ENCODE measurements around the gene RERE.

RERE gene

DNA sequence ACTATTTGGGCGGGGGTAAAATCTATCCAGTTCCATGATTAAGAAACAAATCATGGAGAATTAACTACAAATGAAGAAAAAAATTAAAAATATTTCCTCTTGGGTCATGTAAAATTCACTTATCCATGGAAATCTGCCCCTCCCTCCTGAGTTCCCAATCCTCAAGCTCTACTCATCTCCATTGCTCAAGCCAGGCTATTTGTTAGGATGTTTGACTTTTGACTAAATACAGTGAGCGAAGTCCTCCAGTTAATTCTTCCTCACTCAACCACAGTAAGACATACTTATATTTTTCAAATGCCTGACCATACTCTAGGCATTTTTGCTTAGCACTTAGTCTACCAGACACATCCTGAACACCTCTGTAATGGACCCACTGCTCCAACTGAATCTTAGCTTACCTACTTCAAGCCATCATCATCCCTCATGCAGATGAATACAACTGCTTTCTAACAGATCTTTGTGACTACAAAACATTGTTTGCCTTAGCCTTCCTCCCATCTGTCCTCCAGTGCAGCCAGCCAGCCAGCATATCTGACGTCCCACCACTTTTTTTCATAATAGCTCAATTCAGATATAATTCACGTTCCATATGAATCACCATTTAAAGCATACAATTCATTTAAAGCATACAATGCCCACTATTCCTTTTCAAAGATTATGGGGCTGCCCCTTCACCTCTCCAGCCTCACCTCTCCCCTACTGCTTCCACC lies 154.2 kb downstream of the RERE start:
- DNase-seq: no peak

DNA sequence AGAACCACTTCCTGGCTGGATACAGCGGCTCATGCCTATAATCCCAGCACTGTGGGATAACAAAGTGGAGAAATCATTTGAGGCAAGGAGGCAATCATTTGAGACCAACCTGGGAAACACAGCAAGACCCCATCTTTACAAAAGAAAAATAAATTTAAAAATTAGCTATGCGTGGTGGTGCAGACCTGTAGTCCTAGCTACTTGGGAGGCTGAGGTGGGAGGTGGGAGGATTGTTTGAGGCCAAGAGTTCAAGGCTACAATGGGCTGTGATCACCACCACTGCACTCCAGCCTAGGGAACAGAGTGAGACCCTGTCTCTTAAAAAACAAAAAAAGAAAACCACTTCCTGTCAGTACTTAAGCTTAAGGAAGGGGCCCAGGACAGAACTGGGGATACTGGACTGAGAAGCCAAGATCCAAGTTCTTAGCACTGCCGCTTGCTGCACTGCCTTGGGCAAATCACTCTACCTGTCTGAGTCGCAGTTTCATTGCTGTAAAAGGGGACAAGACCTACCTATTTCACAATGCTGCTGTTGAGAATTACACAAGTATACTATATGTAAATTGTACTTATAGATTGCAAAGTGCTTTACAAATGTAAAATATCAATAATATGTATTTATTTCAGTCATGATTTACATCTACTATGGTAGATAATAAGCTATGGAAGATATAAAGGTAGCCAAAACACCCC lies 154.9 kb downstream of the RERE start:
- DNase-seq: no peak

DNA sequence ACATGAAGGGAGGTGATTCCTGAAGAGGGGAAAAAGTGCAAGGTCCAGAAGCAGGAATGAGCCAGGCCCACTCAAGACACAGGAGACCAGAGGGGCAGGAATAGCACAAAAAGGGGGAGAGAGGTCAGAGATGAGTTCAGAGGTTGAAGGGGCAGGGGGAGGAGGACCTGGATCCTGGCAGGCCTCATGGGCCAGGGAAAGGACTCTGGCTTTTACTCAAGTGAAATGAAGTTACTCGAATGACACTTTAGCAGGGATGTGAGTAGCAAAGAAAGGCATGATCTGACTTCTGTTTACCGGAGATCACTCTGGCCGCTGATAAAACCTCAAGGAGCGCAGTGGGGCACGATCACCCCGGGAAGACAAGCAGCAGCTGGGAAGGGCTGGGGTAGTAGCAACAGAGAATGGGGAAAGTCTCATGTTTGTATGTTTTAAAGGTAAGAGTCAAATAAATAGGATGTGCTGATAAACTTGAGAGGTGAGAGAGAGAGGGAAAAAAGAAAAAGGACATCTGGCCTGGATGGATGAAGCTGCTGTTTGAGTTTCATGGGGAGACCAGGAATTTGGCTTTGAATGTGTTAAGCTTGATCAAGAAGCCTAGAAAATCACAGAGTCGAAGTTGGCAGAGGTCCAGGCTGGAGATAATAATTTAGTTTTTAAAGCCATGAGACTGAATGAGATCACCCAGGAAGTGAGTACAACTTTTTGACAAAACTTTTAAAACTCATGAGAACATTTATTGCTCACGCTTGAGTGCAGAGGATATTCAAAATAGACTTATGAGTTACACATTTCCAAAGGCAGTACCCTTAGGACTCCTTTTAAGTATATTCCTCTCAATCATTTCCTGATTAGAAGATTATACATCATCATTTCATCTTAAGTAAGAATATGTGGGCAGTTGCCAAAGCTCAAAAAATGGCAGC lies 156.0 kb downstream of the RERE start:
- DNase-seq: no peak

DNA sequence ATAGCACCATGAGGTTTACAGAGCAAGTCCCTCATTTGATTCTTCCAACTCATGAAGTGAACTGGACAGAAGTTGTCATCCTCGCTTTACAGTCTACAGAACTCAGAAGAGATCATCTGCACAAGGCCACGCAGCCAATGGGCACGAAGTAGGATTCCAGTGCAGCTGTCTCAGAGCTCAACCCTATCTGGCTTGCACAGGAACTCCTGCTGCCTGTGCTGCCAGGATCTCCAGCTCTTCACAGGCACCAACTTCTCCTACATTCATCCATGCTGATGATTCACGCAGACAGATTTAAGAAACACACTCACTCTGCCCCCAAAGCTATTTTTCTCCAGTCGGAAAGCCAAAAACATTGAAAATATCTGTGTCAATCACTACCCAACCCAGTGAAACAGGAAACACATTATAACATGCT lies 157.0 kb downstream of the RERE start:
- DNase-seq: no peak

DNA sequence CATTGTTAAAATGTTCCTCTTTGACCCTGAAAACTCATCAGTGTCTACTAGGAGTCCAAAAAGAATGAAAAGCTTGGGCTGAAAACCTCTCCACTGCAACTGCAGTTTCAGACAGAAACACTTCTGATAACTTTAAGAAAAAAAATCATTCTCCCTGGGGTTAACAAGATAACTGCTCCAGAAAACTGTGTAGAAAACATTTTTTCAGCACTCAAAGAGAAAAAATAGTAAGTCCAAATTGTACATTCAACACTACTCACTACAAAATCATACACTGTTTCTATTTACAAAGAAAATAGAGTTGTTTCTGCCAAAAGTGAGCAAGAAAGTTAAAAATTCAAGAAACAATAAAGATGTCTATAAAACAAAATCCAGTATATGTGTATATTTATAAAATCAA lies 157.8 kb downstream of the RERE start:
- no peak for DNase-seq

DNA sequence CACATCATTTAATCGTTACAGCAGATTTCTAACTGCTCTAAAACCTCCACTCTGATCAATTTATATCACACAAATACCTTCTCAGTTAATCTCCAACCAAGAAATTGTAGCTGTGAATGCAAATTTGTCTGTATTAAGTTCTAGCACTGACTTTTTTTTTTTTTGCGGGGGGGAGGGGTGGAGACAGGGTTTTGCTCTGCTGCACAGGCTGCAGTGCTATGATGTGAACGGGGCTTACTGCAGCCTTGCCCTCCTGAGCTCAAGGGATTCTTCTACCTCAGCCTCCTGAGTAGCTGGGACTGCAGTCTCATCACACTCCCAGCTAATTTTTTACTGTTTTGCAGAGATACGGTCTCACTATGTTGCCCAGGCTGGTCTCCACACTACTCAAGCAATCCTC lies 163.6 kb downstream of the RERE start:
- DNase-seq: no peak

DNA sequence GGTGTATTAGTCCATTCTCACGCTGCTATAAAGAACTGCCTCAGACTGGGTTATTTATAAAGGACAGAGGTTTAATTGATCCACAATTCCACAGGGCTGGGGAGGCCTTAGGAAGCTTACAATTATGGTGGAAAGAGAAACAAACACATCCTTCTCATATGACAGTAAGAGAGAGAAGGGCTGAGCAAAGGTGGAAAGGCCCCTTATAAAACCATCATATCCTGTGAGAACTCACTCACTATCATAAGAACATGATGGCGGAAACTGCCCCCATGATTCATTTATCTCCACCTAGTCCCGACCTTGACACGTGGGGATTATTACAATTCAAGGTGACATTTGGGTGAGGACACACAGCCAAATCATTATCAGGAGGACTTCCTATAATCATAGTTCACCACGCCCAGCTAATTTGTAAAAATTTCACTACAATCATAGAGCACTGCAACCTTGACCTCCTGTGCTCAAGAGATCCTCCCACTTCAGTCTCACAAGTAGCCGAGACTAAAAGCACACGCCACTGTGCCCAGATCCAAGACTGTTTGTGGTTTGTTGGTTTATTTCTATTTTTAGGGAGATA lies 164.9 kb downstream of the RERE start:
- DNase-seq: no peak

DNA sequence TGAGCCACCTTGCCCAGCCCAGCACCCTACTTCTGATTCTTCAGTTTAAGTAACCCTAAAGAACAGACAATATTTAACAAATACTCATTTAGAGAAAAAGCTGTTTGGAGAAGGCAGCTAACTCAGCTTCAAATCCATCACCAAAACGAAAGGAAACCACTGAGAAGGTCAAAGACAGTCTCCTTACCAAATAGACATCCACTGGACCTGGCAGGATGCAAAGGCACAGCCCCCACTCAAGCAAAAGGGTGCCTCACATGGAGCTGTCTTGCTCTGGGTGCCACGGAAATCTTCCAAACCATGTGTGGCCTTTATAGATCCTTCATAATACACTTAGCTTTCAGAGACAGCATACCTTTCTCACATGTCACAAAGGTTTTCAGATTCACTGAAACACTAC lies 165.5 kb downstream of the RERE start:
- DNase-seq: no peak

DNA sequence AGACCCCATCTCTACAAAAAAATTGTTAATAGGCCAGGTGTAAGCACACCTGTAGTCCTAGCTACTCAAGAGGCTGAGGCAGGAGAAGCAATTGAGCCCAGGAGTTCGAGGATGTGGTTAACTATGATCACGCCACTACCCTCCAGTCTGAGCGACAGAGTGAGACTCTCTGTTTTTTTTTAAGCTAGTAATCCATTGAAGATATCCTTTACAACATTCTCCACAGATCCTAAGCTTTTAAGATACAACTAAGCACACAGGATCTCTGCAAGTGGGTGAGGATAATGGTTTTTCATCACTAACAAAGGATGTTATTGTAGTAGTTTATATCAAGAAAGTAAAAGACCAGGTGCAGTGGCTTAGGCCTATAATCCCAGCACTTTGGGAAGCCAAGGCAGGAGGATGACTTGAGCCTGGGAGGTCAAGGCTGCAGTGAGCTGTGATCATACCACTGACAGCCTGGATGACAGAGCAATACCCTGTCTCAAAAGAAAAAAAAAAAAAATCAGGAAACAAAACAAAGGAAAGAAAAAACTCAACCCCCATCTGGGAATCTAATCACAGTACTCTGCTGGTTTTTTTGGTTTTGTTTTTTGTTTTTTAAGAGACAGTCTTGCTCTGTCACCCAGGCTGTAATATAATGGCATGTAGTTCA lies 166.1 kb downstream of the RERE start:
- no peak for DNase-seq

DNA sequence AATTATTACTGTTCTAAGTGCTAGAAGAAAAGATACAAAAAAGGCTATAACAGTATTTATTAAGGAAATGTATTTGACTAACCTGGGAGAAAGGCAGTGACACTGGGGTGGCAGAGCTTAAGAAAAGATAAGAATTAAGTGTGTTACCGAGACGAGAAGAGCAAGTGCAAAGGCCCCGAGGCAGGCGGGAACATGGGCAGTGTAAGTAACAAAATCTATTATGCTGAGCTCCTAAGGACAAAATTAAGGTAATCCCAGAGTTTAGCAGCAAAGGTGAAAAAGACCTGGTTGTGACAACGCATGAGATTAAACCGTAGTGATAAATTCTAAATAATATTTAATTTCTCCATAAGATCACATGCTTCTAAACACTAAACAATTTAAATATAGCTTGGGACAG lies 167.6 kb downstream of the RERE start:
- DNase-seq: no peak

DNA sequence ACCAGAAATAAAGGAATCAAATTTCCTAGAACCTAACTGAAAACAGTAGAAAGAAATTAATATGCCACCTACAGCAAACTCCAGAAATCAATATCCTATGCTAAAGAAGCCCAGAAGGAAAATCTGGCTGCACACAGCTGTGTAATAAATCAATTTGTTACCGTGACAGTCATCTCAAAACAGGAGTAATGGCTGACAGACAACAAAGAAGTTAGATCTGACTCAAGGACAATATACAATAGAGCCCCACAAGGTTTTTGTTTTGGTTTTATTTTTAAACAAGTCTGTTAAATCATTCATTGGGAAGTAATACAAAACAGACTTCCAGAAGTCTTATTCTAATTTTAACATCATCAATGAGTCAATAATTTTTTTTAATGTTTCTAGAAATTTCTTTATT lies 168.4 kb downstream of the RERE start:
- DNase-seq: no peak

DNA sequence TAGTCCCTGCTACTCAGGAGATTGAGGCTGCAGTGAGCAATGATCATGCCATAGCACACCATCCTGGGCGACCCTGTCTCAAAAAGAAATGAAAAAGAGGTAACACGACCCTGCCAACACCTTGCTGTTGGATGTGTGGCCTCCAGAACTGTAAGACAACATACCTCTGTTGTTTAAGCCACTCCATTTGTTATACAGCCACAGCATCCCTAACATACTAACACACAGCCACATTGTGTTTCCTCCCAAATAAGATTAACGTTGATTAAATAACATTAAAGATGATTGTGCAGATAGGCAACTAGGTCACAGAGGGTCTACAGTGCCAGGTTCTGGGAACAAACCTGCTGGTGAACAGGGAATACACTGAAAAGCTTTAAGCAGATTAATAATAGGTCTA lies 170.4 kb downstream of the RERE start:
- DNase-seq: no peak

DNA sequence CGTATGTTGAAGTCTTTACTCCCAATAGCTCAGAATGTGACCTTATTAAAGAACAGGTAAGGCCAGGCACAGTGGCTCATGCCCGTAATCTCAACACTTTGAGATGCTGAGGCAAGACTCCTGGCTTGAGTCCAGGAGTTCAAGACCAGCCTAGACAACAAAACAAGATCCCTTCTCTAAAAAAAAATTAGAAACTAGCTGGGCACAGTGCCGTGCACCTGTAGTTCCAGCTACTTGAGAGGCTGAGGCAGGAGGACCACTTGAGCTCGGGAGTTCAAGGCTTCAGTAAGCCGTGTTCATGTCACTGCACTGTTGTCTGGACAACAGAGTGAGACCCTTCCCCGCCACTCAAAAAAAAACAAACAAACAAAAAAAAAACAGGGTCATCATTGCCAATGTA lies 171.3 kb downstream of the RERE start:
- DNase-seq: no peak

DNA sequence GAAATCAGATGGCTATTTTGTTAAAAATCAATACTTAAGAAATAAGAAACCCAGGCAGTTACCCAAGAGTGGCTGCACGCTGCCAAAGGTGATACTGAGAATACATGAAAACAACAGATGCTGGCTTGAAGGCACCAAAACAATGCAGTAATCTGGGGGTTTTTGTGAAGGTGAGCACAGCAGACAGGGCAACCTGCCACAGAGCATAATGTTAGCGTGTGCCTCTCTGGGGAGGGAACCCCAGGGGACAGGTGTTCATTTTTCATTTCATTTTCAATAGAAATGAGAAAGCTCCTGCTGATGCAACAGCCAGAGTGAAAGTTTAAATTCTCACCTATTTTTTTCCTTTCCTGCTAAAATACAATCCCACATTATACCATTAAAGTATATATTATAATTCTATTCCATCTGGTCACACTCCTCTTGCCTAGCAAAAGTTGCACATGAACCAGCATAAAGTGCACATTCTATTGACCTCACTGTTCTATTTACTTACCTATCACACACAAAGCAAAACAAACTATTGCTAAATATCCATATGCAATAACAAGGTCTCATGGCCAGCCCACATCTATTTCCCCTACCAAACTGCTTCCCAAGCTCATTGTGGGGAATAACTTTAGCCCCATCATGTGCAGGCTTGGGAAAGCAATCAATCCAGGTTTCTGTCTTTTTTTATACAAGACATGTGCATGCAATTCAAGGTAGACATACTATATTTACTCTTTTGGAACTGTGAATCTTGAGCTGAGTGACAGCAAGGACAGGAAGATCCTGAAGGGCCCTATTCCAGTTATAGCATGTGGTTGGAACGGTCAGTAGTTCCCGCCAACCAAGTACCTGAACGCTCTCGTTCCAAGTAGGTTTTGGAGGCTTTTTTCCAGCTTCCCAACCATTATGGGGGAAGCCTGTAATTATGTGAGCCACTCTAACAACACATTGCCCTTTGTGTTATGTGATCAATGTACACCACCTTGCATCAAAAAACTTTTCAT lies 173.6 kb downstream of the RERE start:
- DNase-seq: peak; percentile 24

DNA sequence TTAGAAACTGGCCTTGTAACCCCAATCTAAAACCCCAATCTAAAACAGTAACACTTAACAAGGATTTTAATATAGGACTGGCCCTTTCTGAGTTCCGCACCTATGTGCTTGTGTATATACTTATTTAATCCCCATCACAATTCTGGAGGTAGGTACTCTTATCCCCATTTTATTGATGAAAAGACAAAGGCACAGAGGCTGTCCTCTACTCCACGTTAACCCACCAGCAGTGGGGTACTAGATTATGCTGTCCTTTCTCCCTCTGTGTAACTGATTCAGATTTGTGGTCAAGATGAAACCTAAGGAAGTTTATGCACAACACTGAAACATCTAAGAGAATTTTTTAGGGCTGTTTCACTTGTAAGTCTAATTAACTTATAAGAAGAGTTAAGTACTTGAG lies 175.3 kb downstream of the RERE start:
- DNase-seq: no peak

DNA sequence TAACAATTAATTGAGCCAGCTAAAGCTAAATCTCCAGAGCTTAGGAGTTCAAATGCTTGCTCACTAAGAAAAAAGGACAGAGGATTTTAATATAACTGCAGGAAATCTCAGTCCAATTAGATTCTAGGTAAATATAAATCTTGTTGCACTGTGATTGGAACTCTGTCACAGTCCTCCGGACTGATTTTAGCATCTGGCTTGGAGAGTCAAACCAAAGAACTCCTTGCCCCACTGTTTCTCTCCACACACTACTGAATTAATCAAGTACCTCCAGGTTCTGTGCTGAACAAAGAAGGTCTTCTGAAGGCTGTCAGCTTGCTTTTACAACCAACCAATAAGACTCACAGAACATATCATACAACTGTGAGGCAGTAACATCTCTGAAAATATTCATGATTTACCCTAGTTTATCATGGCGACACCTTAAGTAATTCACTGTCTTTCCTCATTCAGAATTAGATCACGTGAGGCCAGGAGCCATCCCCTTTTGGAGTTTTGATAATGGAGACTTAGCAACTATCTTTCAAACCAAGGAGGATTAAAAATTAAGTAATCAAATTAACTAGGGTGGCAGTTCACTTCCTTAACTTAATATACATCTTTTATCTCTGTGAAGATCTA lies 176.0 kb downstream of the RERE start:
- DNase-seq: no peak

DNA sequence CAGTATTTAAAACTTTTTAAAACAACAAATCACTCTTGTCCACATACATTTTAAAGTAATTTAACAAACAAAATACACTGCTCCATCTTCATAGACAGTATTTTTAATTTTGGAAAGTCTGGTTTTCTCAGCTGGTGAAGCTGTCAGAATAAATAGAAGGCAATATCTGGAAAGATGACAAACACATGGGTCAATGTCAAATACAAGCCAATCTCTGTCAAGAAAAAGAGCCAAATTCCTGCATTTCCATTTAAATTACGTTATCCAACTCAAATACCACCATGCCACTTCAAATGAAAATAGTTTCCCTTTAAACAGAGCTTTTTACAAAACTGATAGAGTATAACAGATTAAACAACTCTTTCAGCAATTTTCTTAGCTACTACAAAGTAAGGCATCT lies 176.5 kb downstream of the RERE start:
- DNase-seq: no peak

DNA sequence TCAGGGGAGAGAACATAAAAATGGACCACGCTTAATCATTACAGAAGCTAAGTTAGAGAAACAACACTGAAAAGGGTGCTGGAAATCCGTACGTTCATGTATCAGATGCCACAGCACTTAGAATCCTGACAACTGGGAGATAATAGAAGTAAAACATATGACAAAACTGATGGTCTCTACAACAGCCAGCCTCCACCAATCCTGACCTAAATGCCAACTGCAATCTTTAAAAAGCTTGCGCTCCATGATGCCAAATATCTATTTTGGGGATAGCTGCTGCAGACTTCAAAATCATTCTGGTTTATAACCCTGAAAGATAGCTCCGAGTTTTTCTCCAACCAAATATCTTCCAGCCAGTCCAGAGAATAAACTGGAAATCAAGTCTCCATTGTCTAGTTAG lies 178.3 kb downstream of the RERE start:
- no peak for DNase-seq

DNA sequence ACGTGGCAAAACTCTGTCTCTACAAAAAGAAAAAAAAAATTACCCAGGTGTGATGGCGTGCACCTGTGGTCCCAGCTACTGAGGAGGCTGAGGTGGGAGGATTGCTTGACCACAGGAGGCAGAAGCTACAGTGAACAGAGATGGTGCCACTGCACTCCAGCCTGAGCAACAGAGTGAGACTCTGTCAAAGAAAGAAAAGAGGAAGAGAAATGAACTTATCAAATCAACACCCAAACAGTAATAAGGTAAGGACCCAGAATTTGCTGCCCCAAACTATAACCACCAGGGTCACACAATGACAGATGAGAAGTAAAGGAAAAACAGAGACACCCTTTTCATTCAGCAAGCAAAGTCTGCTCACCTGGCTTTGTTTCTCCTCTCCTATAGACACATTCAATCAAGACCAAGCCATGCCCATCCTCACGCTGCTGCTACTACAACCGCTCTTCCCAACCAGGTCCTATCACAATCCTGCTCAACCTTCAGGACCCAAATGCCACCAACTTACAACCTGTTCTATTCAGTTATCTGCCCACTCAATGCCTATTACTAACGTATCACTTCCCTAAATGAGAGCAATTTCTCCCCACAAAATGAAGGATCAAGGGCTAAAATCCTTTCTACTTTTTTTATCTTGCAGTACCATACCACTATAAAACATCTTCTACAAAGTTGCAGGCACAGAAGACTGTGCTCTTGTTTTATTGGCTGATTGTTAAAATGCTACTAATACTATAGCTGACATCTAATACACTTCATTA lies 183.5 kb downstream of the RERE start:
- no peak for DNase-seq

DNA sequence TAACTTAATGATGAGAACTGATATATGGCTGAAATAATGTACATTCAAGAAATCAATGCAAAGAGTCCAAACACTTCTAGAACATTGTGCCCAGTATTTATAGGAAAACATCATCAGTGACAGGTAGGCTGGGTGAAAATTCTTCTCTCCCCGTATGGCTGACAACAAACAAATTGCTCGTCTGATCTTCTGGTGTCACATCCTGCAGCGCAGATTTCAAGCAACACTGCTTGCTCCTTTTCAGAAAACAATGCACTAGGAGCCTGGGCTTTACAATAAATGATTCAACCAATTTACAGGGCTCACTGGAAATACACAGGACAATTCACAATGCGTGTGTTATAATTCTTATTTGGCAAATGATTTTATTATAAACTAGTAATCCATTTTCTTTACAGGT lies 185.3 kb downstream of the RERE start:
- DNase-seq: peak; percentile 9
